HG03432 (cell line): ENCODE results near the gene CDH13.

Experiments
- ATAC-seq: cut with Tn5 transposase; IDR thresholded peaks from one replicate; pipeline ENCODE4 v1.9.1; 2021; ENCODE audit warnings: mild to moderate bottlenecking, moderate library complexity; ENCODE audit not compliant: unreplicated experiment

CDH13 gene

GRCh38 chr16:82987767-82988166, 361.0 kb downstream of the CDH13 start:
- ATAC-seq, result no peak

- ATAC-seq, result no peak
These were observed 363.4 kb downstream of the CDH13 start for GRCh38 chr16:82990155-82990554.

DNA sequence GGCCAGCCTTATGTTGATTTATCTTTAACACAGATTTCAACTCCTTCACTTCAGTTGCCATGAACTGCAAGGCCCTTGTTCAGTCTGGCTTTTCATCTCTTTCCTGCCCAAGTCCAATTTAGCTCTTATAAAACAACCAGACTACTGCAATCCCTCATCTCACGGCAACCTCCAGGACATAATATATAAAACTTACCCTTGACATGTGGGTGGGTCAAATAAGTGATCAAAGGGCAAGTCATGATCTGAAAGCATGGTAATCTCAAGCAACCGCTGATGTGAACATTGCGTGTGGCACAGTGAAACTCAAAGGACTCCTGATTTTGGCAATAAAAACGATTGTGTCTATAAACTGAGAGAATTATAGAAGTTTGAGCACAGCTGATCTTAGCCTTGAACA, 364.6 kb downstream of the CDH13 start:
- ATAC-seq, result no peak

- no peak for ATAC-seq
These were observed 365.4 kb downstream of the CDH13 start for GRCh38 chr16:82991966-82992675.

- no peak for ATAC-seq
These were observed 366.0 kb downstream of the CDH13 start for GRCh38 chr16:82992786-82993185.

DNA sequence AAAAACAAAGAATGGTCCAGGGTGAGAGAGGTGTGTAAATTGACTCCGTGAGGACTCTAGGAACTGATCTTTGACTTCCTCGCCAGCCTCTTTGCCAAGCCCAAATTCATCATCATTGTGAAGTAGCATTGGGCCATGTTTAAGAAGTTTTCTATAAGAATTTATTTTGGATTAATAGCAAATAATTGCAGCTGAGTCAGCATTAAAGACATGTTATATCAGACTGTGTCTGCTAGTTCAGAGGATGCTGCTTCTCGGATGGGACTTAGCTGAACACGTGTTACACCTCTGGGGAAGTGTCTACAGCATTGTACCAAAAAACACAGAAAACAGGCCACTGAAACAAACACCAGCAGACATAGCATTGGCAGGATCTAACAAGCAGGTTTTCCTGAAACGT, 366.6 kb downstream of the CDH13 start:
- no peak for ATAC-seq

GRCh38 chr16:82993926-82994325, 367.2 kb downstream of the CDH13 start:
- ATAC-seq, result no peak

DNA sequence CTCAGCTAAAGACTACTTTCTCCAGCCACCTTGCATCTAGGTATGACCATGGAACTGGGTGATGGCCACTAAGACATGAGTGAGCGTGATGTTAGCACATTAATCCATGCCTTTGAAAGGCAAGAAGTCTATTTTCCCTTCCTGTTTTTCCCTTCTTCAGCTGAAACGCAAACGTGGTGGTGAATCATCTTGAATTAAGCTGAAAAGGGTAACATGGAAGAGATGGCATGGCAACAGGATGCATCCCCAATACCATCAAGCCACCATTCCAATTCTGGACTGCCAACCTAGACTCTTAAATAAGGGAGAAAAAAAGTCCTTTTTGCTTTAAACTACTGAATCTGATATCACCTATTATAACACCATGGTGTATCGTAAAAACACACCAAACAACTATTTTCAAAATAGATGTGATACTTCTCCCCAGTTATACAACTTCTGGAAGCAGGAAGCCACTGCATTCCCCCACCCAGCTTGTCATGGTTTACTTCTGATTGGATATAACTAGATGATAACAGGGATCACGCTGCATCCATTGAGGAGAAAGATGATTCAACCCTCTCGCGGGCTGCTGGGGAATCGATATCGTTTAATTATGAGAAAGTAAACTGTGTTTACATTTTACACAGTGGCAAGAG, 368.6 kb downstream of the CDH13 start:
- ATAC-seq, result no peak

- no peak for ATAC-seq
These were observed 369.2 kb downstream of the CDH13 start for GRCh38 chr16:82995924-82996441.

DNA sequence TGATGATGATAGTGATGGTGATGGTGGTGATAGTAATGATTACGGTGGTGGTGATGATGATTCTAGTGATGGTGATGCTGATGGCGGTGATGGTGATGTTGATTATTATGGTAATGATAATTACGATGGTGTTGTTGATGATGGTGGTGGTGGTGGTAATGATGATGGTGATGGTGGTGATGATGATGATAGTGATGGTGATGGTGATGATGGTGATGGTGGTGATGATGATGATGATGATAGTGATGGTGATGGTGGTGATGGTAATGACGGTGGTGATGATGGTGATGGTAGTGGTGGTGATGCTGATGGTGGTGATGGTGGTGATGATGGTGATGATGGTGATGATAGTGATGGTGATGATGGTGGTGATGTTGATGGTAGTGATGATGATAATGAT, 370.0 kb downstream of the CDH13 start:
- ATAC-seq, result no peak

DNA sequence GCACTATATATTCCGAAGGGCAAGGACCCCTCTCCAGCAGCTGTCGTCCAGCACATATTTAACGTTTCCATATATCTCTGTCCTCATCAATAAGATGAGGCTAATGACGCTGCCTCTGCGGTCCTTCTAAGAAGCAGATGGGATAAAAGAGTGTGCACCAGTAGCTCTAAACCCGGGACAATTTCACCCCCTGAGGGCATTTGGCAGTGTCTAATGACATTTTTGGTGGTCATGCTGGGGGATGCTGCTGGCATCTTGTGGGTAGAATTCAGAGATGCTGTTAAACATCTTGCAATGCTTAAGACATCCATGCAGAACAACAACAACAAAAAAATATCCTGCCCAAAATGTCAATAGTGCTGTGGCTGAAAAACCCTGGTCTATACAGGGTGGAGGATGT, 372.9 kb downstream of the CDH13 start:
- no peak for ATAC-seq

GRCh38 chr16:83002351-83003334, 375.9 kb downstream of the CDH13 start:
- ATAC-seq, result no peak

DNA sequence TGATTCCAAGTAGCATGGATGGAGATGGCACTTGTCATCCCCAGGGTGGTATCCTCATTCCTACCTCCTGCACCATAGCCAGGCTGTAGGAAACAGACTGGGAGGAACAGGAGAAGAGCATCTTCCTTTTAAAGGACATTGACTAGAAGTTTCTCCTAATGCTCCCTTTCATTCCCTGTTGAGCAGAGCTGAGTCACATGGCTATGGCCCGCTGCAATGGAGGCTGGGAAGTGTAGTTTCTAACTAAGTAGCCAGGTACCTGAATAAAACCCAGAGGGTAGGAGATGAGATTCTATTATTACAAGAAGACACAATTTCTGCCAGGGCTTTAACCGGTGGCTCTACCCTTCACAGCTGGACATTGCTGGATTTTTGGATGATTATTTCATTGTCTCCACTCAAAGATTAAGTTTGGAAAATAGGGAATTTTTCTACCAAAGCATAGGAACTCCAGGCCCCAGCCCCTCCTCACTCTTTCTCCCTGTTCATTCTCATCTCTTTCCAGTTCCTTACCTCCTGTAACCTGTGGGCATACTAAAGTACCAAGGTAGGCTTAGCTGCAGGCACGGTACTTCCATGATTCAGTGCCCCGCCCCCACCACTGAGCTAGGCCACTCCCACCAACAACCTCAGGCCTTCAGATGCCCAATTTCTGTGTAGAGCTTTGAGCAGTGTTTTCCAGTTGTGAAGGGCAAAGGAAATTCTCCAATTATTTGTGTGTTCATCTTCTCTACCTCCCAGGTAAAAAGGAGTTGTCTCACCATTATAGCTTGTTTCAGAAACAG, 378.3 kb downstream of the CDH13 start:
- ATAC-seq, result no peak

DNA sequence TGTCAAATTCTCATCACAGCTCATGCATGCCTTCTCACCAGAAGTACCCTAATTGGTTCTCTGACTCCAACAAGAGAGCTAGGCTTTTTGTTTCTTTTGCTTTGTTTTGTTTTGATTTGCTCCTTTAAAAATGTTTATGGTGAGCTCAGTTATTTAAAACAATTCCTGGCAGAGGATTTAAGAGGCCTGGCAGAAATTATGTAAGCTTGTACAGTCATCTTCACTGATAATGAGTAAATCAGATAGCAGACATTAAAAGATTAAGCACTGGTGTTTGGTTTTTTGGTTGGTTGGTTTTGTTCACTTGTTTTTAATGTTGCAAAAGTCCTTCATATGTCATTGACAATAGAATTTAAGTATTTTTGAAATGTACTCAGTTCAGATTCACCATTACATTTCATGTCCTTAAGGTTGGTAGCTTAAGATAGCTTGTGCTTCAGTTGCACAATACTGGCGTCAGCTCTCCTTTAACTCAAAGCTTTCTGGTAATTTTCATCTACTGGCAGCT, 378.9 kb downstream of the CDH13 start:
- ATAC-seq, result no peak

DNA sequence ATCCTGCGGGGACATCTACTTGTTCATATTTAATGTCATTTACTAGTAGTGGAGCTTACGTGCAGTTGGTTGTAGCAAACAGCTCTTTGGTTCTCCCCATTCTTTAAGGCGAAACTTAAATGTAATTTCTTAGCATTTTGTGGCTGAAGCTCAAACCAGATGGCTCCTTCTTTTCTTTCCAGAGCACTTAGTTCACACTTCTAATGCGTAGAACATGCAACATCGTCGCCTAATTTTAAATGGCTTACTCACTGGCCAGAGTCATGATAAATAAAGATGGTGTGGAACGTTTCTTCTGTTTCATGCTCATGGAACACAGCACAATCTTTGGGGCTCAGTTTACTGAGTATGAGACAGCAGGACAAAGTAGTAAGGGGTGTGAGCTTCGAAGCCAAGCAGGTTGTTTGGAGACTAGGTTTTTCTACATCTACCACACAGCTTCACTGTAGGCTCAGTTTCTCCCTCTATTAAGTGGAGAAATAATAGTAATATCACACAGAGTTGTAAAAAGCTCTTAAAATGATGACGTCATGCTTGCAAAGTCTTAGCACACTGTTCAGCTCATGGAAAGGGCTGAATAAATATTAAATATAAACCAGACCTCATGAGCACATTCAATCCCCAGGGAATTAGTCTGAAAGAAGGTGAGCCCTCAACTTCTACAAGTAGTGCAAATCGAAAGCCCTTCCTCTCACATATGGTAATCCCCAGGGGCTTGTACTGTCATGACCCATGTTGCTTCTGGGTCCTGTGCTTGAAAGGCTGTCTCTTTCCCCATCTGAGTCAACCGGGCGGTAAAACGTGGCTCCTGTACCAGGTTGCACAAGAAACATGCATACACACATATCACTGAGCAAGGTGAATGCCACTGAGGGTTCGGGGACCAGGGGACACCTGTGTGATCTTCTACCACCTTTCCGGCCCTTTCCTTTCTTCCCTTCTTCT, 384.3 kb downstream of the CDH13 start:
- peak; percentile 60 for ATAC-seq

- no peak for ATAC-seq
These were observed 385.2 kb downstream of the CDH13 start for GRCh38 chr16:83011939-83012338.

DNA sequence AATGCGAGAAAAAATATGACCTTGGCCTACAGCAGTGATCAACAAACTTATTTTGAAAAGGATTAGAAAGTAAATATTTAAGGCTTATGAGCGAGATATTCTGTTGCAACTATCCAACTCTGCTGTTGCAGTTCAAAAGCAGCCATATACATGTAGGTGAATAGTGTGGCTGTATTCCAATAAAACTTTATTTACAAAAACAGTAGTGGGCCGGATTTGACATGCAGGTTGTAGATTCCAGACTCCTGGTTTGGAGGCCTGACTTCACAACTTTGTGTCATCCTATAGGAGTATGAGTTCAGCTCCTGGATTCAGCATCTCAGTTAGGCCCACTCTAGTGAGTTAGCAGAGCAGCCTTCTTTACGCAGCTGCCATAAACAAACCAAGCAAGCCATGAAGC, 386.3 kb downstream of the CDH13 start:
- ATAC-seq, result no peak

DNA sequence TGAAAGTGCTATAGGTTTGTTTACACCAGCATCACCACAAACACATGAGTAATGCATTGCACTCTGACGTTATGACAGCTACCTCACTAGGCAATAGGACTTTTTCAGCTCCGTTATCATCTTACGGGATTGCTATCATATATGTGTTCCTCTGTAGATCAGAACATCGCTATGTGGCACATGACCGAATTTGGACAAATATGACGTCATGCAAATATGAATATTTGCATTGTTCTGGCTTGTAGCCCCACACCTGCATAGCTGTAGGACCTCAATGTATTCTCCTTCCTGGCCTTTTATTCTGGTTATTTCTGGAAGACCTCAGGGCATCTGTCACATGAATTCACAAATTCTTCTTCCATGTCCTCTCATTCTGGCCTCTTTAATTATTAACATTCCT, 393.2 kb downstream of the CDH13 start:
- no peak for ATAC-seq

DNA sequence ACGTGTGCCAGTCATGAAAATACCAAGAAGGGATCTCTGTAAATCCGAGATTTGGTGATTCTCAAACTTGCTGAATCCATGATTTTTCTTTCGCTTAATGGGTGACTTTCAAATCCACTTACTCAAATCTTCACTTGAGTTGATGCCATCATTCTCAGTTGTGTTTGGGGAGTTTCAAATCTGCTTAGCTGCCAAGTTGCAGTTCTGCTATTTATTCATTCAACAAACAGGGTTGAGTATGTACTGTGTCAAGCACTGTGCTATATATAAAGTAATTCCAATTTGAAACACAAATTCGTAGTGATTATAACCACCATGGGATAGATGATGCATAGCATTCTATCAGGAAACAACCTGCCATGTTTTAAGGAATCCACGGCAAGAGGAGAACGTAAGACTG, 394.3 kb downstream of the CDH13 start:
- no peak for ATAC-seq
